IMR-90 (cell line): ENCODE results near the gene CAPN7. TPM values are rescaled to one million over a fixed set of nuclear protein-coding genes. Genes with fewer than 3 reads are reported as not detected.

Experiments used
- ATAC-seq: fragments of 200-7000 bp; cut with Tn5 transposase; 2 replicates; pipeline ENCODE4 v1.9.1; 2020; ENCODE audit warnings: low read depth, mild to moderate bottlenecking, moderate library complexity
- BruUV-seq: library from RNA; stranded (reverse); fragments of 400-500 nt; replicated peaks from 2 replicates; lab custom pipeline; 2021; lab: Mats Ljungman, UMichigan
- CTCF ChIA-PET: fragments of 300-600 bp; formaldehyde crosslinking; extraction: SDS; loops from one replicate; lab custom pipeline; 2021; ENCODE audit warnings: antibody characterized with exemption; lab: Yijun Ruan, JAX
- POLR2A ChIA-PET: fragments of 300-600 bp; sonication (Branson Sonifier 250); formaldehyde crosslinking; loops from one replicate; lab custom pipeline; 2022; ENCODE audit warnings: antibody characterized with exemption; ENCODE audit not compliant: unreplicated experiment; lab: Charles Lee
- DNase-seq: peaks from one replicate; pipeline ENCODE4 v3.0.0; 2013
- H2AFZ ChIP-seq: replicated peaks from 2 replicates; pipeline ENCODE3; 2013; ENCODE audit warnings: low read length, mild to moderate bottlenecking; ENCODE audit not compliant: poor library complexity
- H2AK5ac ChIP-seq: 2 replicates; pipeline ENCODE4 v1.6.1; 2013; ENCODE audit warnings: low read depth, low read length, inconsistent platforms
- H2AK9ac ChIP-seq: replicated peaks from 2 replicates; pipeline ENCODE3; 2013; ENCODE audit warnings: mild to moderate bottlenecking, low read depth, low read length, moderate library complexity; ENCODE audit not compliant: poor library complexity
- H2BK120ac ChIP-seq: 2 replicates; pipeline ENCODE4 v1.6.1; 2013; ENCODE audit warnings: low read depth, low read length, inconsistent platforms
- H2BK15ac ChIP-seq: 3 replicates; pipeline ENCODE4 v1.6.1; 2013; ENCODE audit warnings: low read depth, low read length, inconsistent platforms
- H2BK20ac ChIP-seq: 2 replicates; pipeline ENCODE4 v1.6.1; 2013; ENCODE audit warnings: low read depth, mild to moderate bottlenecking, inconsistent platforms, low read length, moderate library complexity
- H2BK5ac ChIP-seq: 2 replicates; pipeline ENCODE4 v1.6.1; 2013; ENCODE audit warnings: mild to moderate bottlenecking, low read depth, low read length, inconsistent platforms; ENCODE audit not compliant: poor library complexity, severe bottlenecking
- H3K14ac ChIP-seq: replicated peaks from 2 replicates; pipeline ENCODE4 v1.6.1; 2013; ENCODE audit warnings: low read depth, low read length, inconsistent platforms
- H3K18ac ChIP-seq: 2 replicates; pipeline ENCODE4 v1.6.1; 2013; ENCODE audit warnings: low read depth, low read length, control low read depth
- H3K23ac ChIP-seq: 2 replicates; pipeline ENCODE4 v1.6.1; 2013; ENCODE audit warnings: low read depth, low read length, inconsistent platforms
- H3K27ac ChIP-seq: 2 replicates; pipeline ENCODE4 v1.5.1; 2013; ENCODE audit warnings: mild to moderate bottlenecking, control low read depth, low read length; ENCODE audit not compliant: insufficient read depth
- H3K27me3 ChIP-seq: 2 replicates; pipeline ENCODE4 v1.6.1; 2013; ENCODE audit warnings: low read length; ENCODE audit not compliant: control insufficient read depth, insufficient read depth
- H3K36me3 ChIP-seq: 2 replicates; pipeline ENCODE4 v1.6.1; 2013; ENCODE audit warnings: low read length, mixed read lengths; ENCODE audit not compliant: control insufficient read depth, insufficient read depth
- H3K4ac ChIP-seq: 2 replicates; pipeline ENCODE4 v1.6.1; 2013; ENCODE audit warnings: low read depth, low read length, inconsistent platforms
- H3K4me1 ChIP-seq: 2 replicates; pipeline ENCODE4 v1.6.1; 2013; ENCODE audit warnings: low read length, mixed read lengths; ENCODE audit not compliant: control insufficient read depth, insufficient read depth
- H3K4me2 ChIP-seq: 2 replicates; pipeline ENCODE4 v1.6.1; 2013; ENCODE audit warnings: low read depth, mild to moderate bottlenecking, control low read depth, low read length, moderate library complexity
- H3K4me3 ChIP-seq: 2 replicates; pipeline ENCODE4 v1.5.1; 2013; ENCODE audit warnings: low read depth, mild to moderate bottlenecking, control low read depth, low read length, moderate library complexity; ENCODE audit not compliant: insufficient read depth
- H3K56ac ChIP-seq: 2 replicates; pipeline ENCODE4 v1.6.1; 2013; ENCODE audit warnings: low read length, inconsistent platforms; ENCODE audit not compliant: insufficient read depth; ENCODE audit errors: extremely low read depth
- H3K79me1 ChIP-seq, 2 experiments: 2 replicates each; pipeline ENCODE4 v1.6.1; 2013; ENCODE audit warnings: low read length in 2 of 2, inconsistent platforms in 1 of 2, low read depth in 1 of 2
- H3K9ac ChIP-seq: 2 replicates; pipeline ENCODE4 v1.6.1; 2013; ENCODE audit warnings: low read depth, low read length, control low read depth
- H3K9me1 ChIP-seq: 2 replicates; pipeline ENCODE4 v1.6.1; 2013; ENCODE audit warnings: low read length, inconsistent platforms; ENCODE audit not compliant: insufficient read depth
- H3K9me3 ChIP-seq: 2 replicates; pipeline ENCODE4 v1.6.1; 2013; ENCODE audit warnings: low read length; ENCODE audit not compliant: control insufficient read depth, insufficient read depth
- H4K20me1 ChIP-seq: 2 replicates; pipeline ENCODE4 v1.6.1; 2013; ENCODE audit warnings: low read length, inconsistent platforms; ENCODE audit not compliant: insufficient read depth
- H4K5ac ChIP-seq: 2 replicates; pipeline ENCODE4 v1.6.1; 2013; ENCODE audit warnings: mild to moderate bottlenecking, low read depth, low read length, control low read depth
- H4K8ac ChIP-seq, 2 experiments: 2 replicates each; pipeline ENCODE4 v1.6.1; 2013; ENCODE audit warnings: low read depth in 2 of 2, low read length in 2 of 2, control low read depth in 1 of 2, inconsistent platforms in 1 of 2
- H4K91ac ChIP-seq: 2 replicates; pipeline ENCODE4 v1.6.1; 2013; ENCODE audit warnings: low read depth, low read length, inconsistent platforms; ENCODE audit not compliant: insufficient read depth
- BHLHE40 ChIP-seq: fragments of 150-350 bp; IDR thresholded peaks from 2 replicates; pipeline ENCODE4 v1.6.1; 2016; ENCODE audit warnings: mild to moderate bottlenecking, low read depth, low read length
- CHD1 ChIP-seq: IDR thresholded peaks from 2 replicates; pipeline ENCODE4 v1.6.1; 2012; ENCODE audit warnings: low read depth, low read length, improper control_type of control experiment
- FOS ChIP-seq: fragments of 150-350 bp; IDR thresholded peaks from 2 replicates; pipeline ENCODE4 v1.6.1; 2016; ENCODE audit warnings: low read depth, low read length
- RFX5 ChIP-seq: IDR thresholded peaks from 2 replicates; pipeline ENCODE4 v1.8.0; 2012; ENCODE audit warnings: low read depth, mild to moderate bottlenecking, low read length, moderate library complexity
- USF2 ChIP-seq: fragments of 150-350 bp; IDR thresholded peaks from 2 replicates; pipeline ENCODE4 v1.6.1; 2017; ENCODE audit warnings: mild to moderate bottlenecking, antibody characterized with exemption, low read length, low read depth
- WGBS, 2 experiments: methylation state at CpG; one replicate each; pipeline versions ENCODE4 v1.1.5 to v1.1.7; 2013; ENCODE audit warnings: missing lambda C conversion rate in 2 of 2; ENCODE audit not compliant: insufficient read length in 1 of 2; ENCODE audit errors: extremely low coverage in 2 of 2; 5-methylcytosine and 5-hydroxymethylcytosine counted together
- dilution Hi-C: fragments of 300-500 bp; cut with HindIII; formaldehyde crosslinking; loops from one replicate; pipeline ENCODE4 v1.14.3; 2018; ENCODE audit warnings: low sequenced_read_pairs; ENCODE audit not compliant: unreplicated experiment
- in situ Hi-C: fragments of 300-500 bp; cut with MboI; formaldehyde crosslinking; loops from 3 replicates; pipeline ENCODE4 v1.14.3; 2019; ENCODE audit warnings: low sequenced_read_pairs, inconsistent platforms, mixed read lengths
- intact Hi-C: fragments of 100-400 bp; cut with micrococcal nuclease; formaldehyde crosslinking; loops from 2 replicates; pipeline ENCODE4 v1.10.0; 2022
- polyA plus RNA-seq, 3 experiments: library from polyadenylated mRNA; depleted of rRNA; stranded (reverse); fragments of >200 nt; gene quantifications; 2 replicates each; pipeline ENCODE4 v1.2.3, GENCODE V29; 2012; ENCODE audit warnings: low replicate concordance in 1 of 3
- total RNA-seq: library from RNA; depleted of rRNA; stranded (reverse); fragments of >200 nt; gene quantifications from 2 replicates; pipeline ENCODE4 v1.2.3, GENCODE V29; 2012

CAPN7 gene
- total and polyA plus RNA-seq, 2 of the 4 experiments (the other 2 are of a cell fraction), result 14.5 to 21.3 TPM

- H4K5ac ChIP-seq, result no peak overlapping the region
- TF ChIP-seq CHD1 (no peak), FOS (no peak), RFX5 (no peak), BHLHE40 (no peak), USF2 (no peak)
- ATAC-seq, result no peak
- H4K20me1 ChIP-seq, result no peaks in the 10 kb centered on the region
- no peak overlapping the region for H2BK15ac ChIP-seq
- no peak for DNase-seq
- no peak overlapping the region for H3K56ac ChIP-seq
- no peak overlapping the region for H3K23ac ChIP-seq
- no peak overlapping the region for H3K18ac ChIP-seq
- H4K91ac ChIP-seq, result no peak overlapping the region
- no peak overlapping the region for H3K9ac ChIP-seq
- H2BK20ac ChIP-seq, result no peak overlapping the region
- no peak overlapping the region for H3K4ac ChIP-seq
- H3K4me2 ChIP-seq, result no peak overlapping the region
- ChIA-PET POLR2A (no interaction called here), CTCF (interaction anchor here (1.1 kb wide), 1 partner anchor 12 kb away, joined by 5 read pairs; no protein-coding TSS in a partner anchor)
- no peak overlapping the region for H2BK120ac ChIP-seq
- H2AK9ac ChIP-seq, result no peak overlapping the region
- H3K9me3 ChIP-seq, result no peaks in the 10 kb centered on the region
- H4K8ac ChIP-seq, result no peak overlapping the region
- no CpG with 5 or more reads among the region's 3 CpGs for WGBS, 2 experiments
- H3K27ac ChIP-seq, result no peak overlapping the region
- intact Hi-C loops, result no loop called here
- in situ Hi-C loops, result no loop called here
- dilution Hi-C loops, result no loop called here
- no peaks in the 10 kb centered on the region for H3K79me1 ChIP-seq
- BruUV-seq, result no TSS peak
- H3K14ac ChIP-seq, result no peak overlapping the region
- peaks cover 10% of the 10 kb centered on the region for H3K27me3 ChIP-seq
- H2AK5ac ChIP-seq, result no peak overlapping the region
- no peaks in the 10 kb centered on the region for H3K4me1 ChIP-seq
- H2AFZ ChIP-seq, result no peak overlapping the region
- no peak overlapping the region for H2BK5ac ChIP-seq
- no peaks in the 10 kb centered on the region for H3K36me3 ChIP-seq
- no peaks in the 10 kb centered on the region for H3K9me1 ChIP-seq
- no peak overlapping the region for H3K4me3 ChIP-seq
Observed at GRCh38 chr3:15197340-15198029, 8.6 kb upstream of the CAPN7 start.
